GM23338 (cell line): ENCODE results near the gene GOLGA2. TPM values are rescaled to one million over a fixed set of nuclear protein-coding genes. Genes with fewer than 3 reads are reported as not detected.
A peak's percentile ranks its signal among the peaks of the same experiment; 100 is the strongest.

Source experiments
- ATAC-seq: fragments of 200-7000 bp; cut with Tn5 transposase; 3 replicates; pipeline ENCODE4 v1.9.1; 2020
- DNase-seq: peaks from one replicate; pipeline ENCODE4 v3.0.0-alpha.2; 2015; ENCODE audit warnings: low spot score
- H2AFZ ChIP-seq: fragments of 200-600 bp; sonication (generic); 2 replicates; pipeline ENCODE4 v1.8.0; 2016; ENCODE audit warnings: antibody characterized with exemption, mild to moderate bottlenecking, moderate library complexity
- H3F3A ChIP-seq: fragments of 200-600 bp; sonication (generic); replicated peaks from 2 replicates; pipeline ENCODE4 v1.8.0; 2017; ENCODE audit warnings: antibody characterized with exemption, mixed run types, low read depth
- H3K27ac ChIP-seq: fragments of 200-600 bp; sonication (generic); 2 replicates; pipeline ENCODE4 v1.6.1; 2016; ENCODE audit warnings: low read depth
- H3K27me3 ChIP-seq: fragments of 200-600 bp; sonication (generic); 2 replicates; pipeline ENCODE4 v1.8.0; 2016; ENCODE audit warnings: mild to moderate bottlenecking, mixed run types, moderate library complexity; ENCODE audit not compliant: insufficient read depth
- H3K36me3 ChIP-seq: fragments of 200-600 bp; sonication (generic); 2 replicates; pipeline ENCODE4 v1.8.0; 2016; ENCODE audit warnings: mild to moderate bottlenecking; ENCODE audit not compliant: insufficient read depth
- H3K4me1 ChIP-seq: fragments of 200-600 bp; sonication (generic); 2 replicates; pipeline ENCODE4 v1.8.0; 2016; ENCODE audit warnings: mild to moderate bottlenecking, moderate library complexity; ENCODE audit not compliant: insufficient read depth
- H3K4me2 ChIP-seq: fragments of 200-600 bp; sonication (generic); 2 replicates; pipeline ENCODE4 v1.7.1; 2017; ENCODE audit warnings: mixed run types
- H3K4me3 ChIP-seq: fragments of 200-600 bp; sonication (generic); 2 replicates; pipeline ENCODE4 v1.6.1; 2016; ENCODE audit warnings: mixed run types
- H3K79me2 ChIP-seq: fragments of 200-600 bp; sonication (generic); replicated peaks from 2 replicates; pipeline ENCODE4 v1.8.0; 2017; ENCODE audit warnings: mild to moderate bottlenecking; ENCODE audit not compliant: insufficient read depth
- H3K9me2 ChIP-seq: fragments of 200-600 bp; sonication (generic); 2 replicates; pipeline ENCODE4 v1.8.0; 2017; ENCODE audit not compliant: insufficient read depth
- H4K20me1 ChIP-seq: fragments of 200-600 bp; sonication (generic); replicated peaks from 2 replicates; pipeline ENCODE4 v1.8.0; 2017; ENCODE audit warnings: mild to moderate bottlenecking; ENCODE audit not compliant: insufficient read depth
- H3K27ac Mint-ChIP-seq: 2 replicates; pipeline ENCODE4 v1.8.0; 2020; ENCODE audit warnings: inconsistent platforms, mild to moderate bottlenecking, moderate library complexity, mixed read lengths
- H3K27me3 Mint-ChIP-seq: 3 replicates; pipeline ENCODE4 v1.8.0; 2022; ENCODE audit warnings: low read depth, mild to moderate bottlenecking, moderate library complexity, mixed read lengths, inconsistent platforms; ENCODE audit not compliant: insufficient read depth, poor library complexity
- H3K36me3 Mint-ChIP-seq: 3 replicates; pipeline ENCODE4 v1.8.0; 2021; ENCODE audit warnings: low read depth, mild to moderate bottlenecking, inconsistent platforms, moderate library complexity, mixed read lengths
- H3K4me1 Mint-ChIP-seq: 3 replicates; pipeline ENCODE4 v1.8.0; 2020; ENCODE audit warnings: mild to moderate bottlenecking, inconsistent platforms, mixed read lengths
- H3K4me3 Mint-ChIP-seq: 3 replicates; pipeline ENCODE4 v1.8.0; 2021; ENCODE audit warnings: moderate library complexity, mild to moderate bottlenecking, inconsistent platforms, mixed read lengths
- H3K9me3 Mint-ChIP-seq: 3 replicates; pipeline ENCODE4 v1.8.0; 2020; ENCODE audit warnings: moderate library complexity, mild to moderate bottlenecking, inconsistent platforms, mixed read lengths
- CREB1 ChIP-seq: fragments of 250-450 bp; sonication (Bioruptor Pico); IDR thresholded peaks from 2 replicates; pipeline ENCODE4 v1.5.0; 2020; ENCODE audit warnings: low read depth, mild to moderate bottlenecking, moderate library complexity
- EZH2 ChIP-seq: fragments of 200-600 bp; sonication (generic); IDR thresholded peaks from one replicate; pipeline ENCODE4 v1.8.0; 2017; ENCODE audit warnings: antibody characterized with exemption, mild to moderate bottlenecking, low read depth; ENCODE audit not compliant: unreplicated experiment
- JUNB ChIP-seq: IDR thresholded peaks from one replicate; pipeline ENCODE4 v1.6.1; 2016; ENCODE audit warnings: antibody characterized with exemption; ENCODE audit not compliant: unreplicated experiment
- STAT1 ChIP-seq: IDR thresholded peaks from one replicate; pipeline ENCODE4 v1.6.1; 2016; ENCODE audit warnings: antibody characterized with exemption; ENCODE audit not compliant: unreplicated experiment
- ZNF114 ChIP-seq: fragments of 250-450 bp; sonication (Bioruptor Pico); IDR thresholded peaks from 2 replicates; pipeline ENCODE4 v1.5.0; 2020; ENCODE audit warnings: mild to moderate bottlenecking, moderate library complexity
- ZNF331 ChIP-seq: fragments of 250-450 bp; sonication (Bioruptor Pico); IDR thresholded peaks from 2 replicates; pipeline ENCODE4 v1.5.0; 2020; ENCODE audit warnings: low read depth, mild to moderate bottlenecking, moderate library complexity
- ZNF462 ChIP-seq: fragments of 250-450 bp; sonication (Bioruptor Pico); IDR thresholded peaks from 2 replicates; pipeline ENCODE4 v1.5.0; 2020; ENCODE audit warnings: mild to moderate bottlenecking, moderate library complexity
- polyA plus RNA-seq: library from polyadenylated mRNA; unstranded; fragments of >200 nt; fragmentation: Nextera tagmentation; extraction: Ambion mirVana; gene quantifications from 2 replicates; pipeline ENCODE4 v1.2.1, GENCODE V29; 2016
- total RNA-seq: library from RNA; depleted of rRNA; stranded (reverse); fragments of >200 nt; shearing (Covaris generic); gene quantifications from 2 replicates; pipeline ENCODE4 v1.2.3, GENCODE V29; 2014

Gene GOLGA2
- total and polyA plus RNA-seq, 2 experiments from 2014 or later, result 32.6 to 48.4 TPM

- H3K27me3 Mint-ChIP-seq, result peaks cover 15% of the 10 kb centered on the region
- TF ChIP-seq ZNF114 (CRISPR knock-in tag) (no peak), ZNF462 (CRISPR knock-in tag) (no peak), CREB1 (CRISPR knock-in tag) (no peak), STAT1 (no peak), EZH2 (no peak), JUNB (no peak), ZNF331 (CRISPR knock-in tag) (no peak)
- peaks cover 35% of the 10 kb centered on the region for H3K4me1 Mint-ChIP-seq
- ATAC-seq (no peak), DNase-seq (no peak)
- Histone ChIP-seq H3K79me2 (0 out of 2 replicates have a peak, but pooled peaks cover 6% of the 10 kb centered on the region), H4K20me1 (peaks cover 2% of the 10 kb centered on the region; the same call in 1 of the 2 replicates), H3K4me2 (peak overlapping the region; percentile 94), H3K4me3 (peak overlapping the region; percentile 88), H3K27ac (no peak overlapping the region), H3K4me1 (peaks cover 23% of the 10 kb centered on the region), H3K27me3 (no peaks in the 10 kb centered on the region), H3K36me3 (no peaks in the 10 kb centered on the region), H3F3A (peaks cover 8% of the 10 kb centered on the region; the same call in 1 of the 2 replicates), H3K9me2 (no peaks in the 10 kb centered on the region), H2AFZ (peak overlapping the region; percentile 63; the same call in 1 of the 2 replicates)
- H3K4me3 Mint-ChIP-seq, result peak overlapping the region; percentile 85
- H3K27ac Mint-ChIP-seq, result no peak overlapping the region
- no peaks in the 10 kb centered on the region; the same call in 2 of the 3 replicates for H3K9me3 Mint-ChIP-seq
- H3K36me3 Mint-ChIP-seq, result peaks cover 9% of the 10 kb centered on the region; the same call in 2 of the 3 replicates
Observed at GRCh38 chr9:128249558-128249907, 26.3 kb downstream of the GOLGA2 start.
